Measurements from ENCODE around the gene NMB.
"Not testable (repeated sequence)": the region's sequence is repeated elsewhere in the genome, so short reads cannot be mapped to it uniquely, and the experiment has no call there.

Gene NMB

GRCh38 chr15:84690342-84690741 is 32.3 kb upstream of the NMB start:
- ChIA-PET POLR2A (no interaction called here), CTCF (no interaction called here)
- 100% methylated on average over 2 of the region's 8 CpGs for WGBS (ENCODE audit: insufficient coverage)

GRCh38 chr15:84689858-84690257 is 31.9 kb upstream of the NMB start:
- no peak for DNase-seq
- CTCF ChIA-PET = no interaction called here
- no peak overlapping the region for H3K27ac ChIP-seq (ENCODE audit: insufficient read depth in 1 of 2, low read depth in 1 of 2, low read length in 2 of 2, poor library complexity in 1 of 2, severe bottlenecking in 2 of 2)
- peaks cover 8 to 17% (median 15%) of the 10 kb centered on the region in 4 experiments for H3K36me3 ChIP-seq (ENCODE audit: control insufficient read depth in 4 of 4, insufficient read depth in 4 of 4, low read length in 3 of 4)
- H3K27me3 ChIP-seq (replicated peaks in 2 of 5; ENCODE audit: control insufficient read depth in 4 of 5, insufficient read depth in 5 of 5, low read length in 4 of 5) = no peaks in the 10 kb centered on the region
- H3K4me3 ChIP-seq (ENCODE audit: control insufficient read depth in 1 of 7, extremely low read depth in 1 of 7, insufficient read depth in 4 of 7, low read depth in 2 of 7, low read length in 6 of 7) = no peak overlapping the region
- 94% methylated on average over 3 of the region's 4 CpGs for WGBS (ENCODE audit: insufficient coverage)
- POLR2A ChIA-PET = no interaction called here
- no peaks in the 10 kb centered on the region for H3K9me3 ChIP-seq (ENCODE audit: control extremely low read depth in 1 of 5, control insufficient read depth in 4 of 5, insufficient read depth in 2 of 5, low read depth in 1 of 5, low read length in 4 of 5)
- H3K4me1 ChIP-seq (ENCODE audit: control extremely low read depth in 1 of 4, control insufficient read depth in 4 of 4, insufficient read depth in 4 of 4, low read length in 3 of 4) = no peaks in the 10 kb centered on the region

More at GRCh38 chr15:84690342-84690741, 32.3 kb upstream of the NMB start:
- DNase-seq = no peak
- Histone ChIP-seq H3K36me3 (ENCODE audit: control insufficient read depth in 4 of 4, insufficient read depth in 4 of 4, low read length in 3 of 4) (peaks cover 8 to 17% (median 15%) of the 10 kb centered on the region in 4 experiments), H3K4me1 (ENCODE audit: control extremely low read depth in 1 of 4, control insufficient read depth in 4 of 4, insufficient read depth in 4 of 4, low read length in 3 of 4) (no peaks in the 10 kb centered on the region), H3K4me3 (ENCODE audit: control insufficient read depth in 1 of 7, extremely low read depth in 1 of 7, insufficient read depth in 4 of 7, low read depth in 2 of 7, low read length in 6 of 7) (no peak overlapping the region), H3K27ac (ENCODE audit: insufficient read depth in 1 of 2, low read depth in 1 of 2, low read length in 2 of 2, poor library complexity in 1 of 2, severe bottlenecking in 2 of 2) (no peak overlapping the region), H3K27me3 (replicated peaks in 2 of 5; ENCODE audit: control insufficient read depth in 4 of 5, insufficient read depth in 5 of 5, low read length in 4 of 5) (no peaks in the 10 kb centered on the region), H3K9me3 (ENCODE audit: control extremely low read depth in 1 of 5, control insufficient read depth in 4 of 5, insufficient read depth in 2 of 5, low read depth in 1 of 5, low read length in 4 of 5) (no peaks in the 10 kb centered on the region)

GRCh38 chr15:84686446-84686845 is 28.4 kb upstream of the NMB start:
- POLR2A ChIA-PET; H3K9me3 ChIP-seq (ENCODE audit: control extremely low read depth in 1 of 5, control insufficient read depth in 4 of 5, insufficient read depth in 2 of 5, low read depth in 1 of 5, low read length in 4 of 5); H3K27me3 ChIP-seq (replicated peaks in 2 of 5; ENCODE audit: control insufficient read depth in 4 of 5, insufficient read depth in 5 of 5, low read length in 4 of 5); DNase-seq; H3K27ac ChIP-seq (ENCODE audit: insufficient read depth in 1 of 2, low read depth in 1 of 2, low read length in 2 of 2, poor library complexity in 1 of 2, severe bottlenecking in 2 of 2); H3K4me1 ChIP-seq (ENCODE audit: control extremely low read depth in 1 of 4, control insufficient read depth in 4 of 4, insufficient read depth in 4 of 4, low read length in 3 of 4); CTCF ChIA-PET; H3K4me3 ChIP-seq (ENCODE audit: control insufficient read depth in 1 of 7, extremely low read depth in 1 of 7, insufficient read depth in 4 of 7, low read depth in 2 of 7, low read length in 6 of 7): not testable (repeated sequence)
- 98% methylated on average over 6 of the region's 7 CpGs for WGBS (ENCODE audit: insufficient coverage)
- peaks cover 8 to 27% (median 22%) of the 10 kb centered on the region in 4 experiments for H3K36me3 ChIP-seq (ENCODE audit: control insufficient read depth in 4 of 4, insufficient read depth in 4 of 4, low read length in 3 of 4)

GRCh38 chr15:84685304-84685703 is 27.3 kb upstream of the NMB start:
- Histone ChIP-seq H3K36me3 (ENCODE audit: control insufficient read depth in 4 of 4, insufficient read depth in 4 of 4, low read length in 3 of 4) (peaks cover 8 to 26% (median 20%) of the 10 kb centered on the region in 4 experiments), H3K27ac (ENCODE audit: insufficient read depth in 1 of 2, low read depth in 1 of 2, low read length in 2 of 2, poor library complexity in 1 of 2, severe bottlenecking in 2 of 2) (no peak overlapping the region), H3K27me3 (replicated peaks in 2 of 5; ENCODE audit: control insufficient read depth in 4 of 5, insufficient read depth in 5 of 5, low read length in 4 of 5) (no peaks in the 10 kb centered on the region), H3K4me3 (ENCODE audit: control insufficient read depth in 1 of 7, extremely low read depth in 1 of 7, insufficient read depth in 4 of 7, low read depth in 2 of 7, low read length in 6 of 7) (no peak overlapping the region), H3K9me3 (ENCODE audit: control extremely low read depth in 1 of 5, control insufficient read depth in 4 of 5, insufficient read depth in 2 of 5, low read depth in 1 of 5, low read length in 4 of 5) (no peaks in the 10 kb centered on the region), H3K4me1 (ENCODE audit: control extremely low read depth in 1 of 4, control insufficient read depth in 4 of 4, insufficient read depth in 4 of 4, low read length in 3 of 4) (no peaks in the 10 kb centered on the region)
- CTCF ChIA-PET = no interaction called here
- POLR2A ChIA-PET = no interaction called here
- 92% methylated on average over 2 of the region's 5 CpGs for WGBS (ENCODE audit: insufficient coverage)
- no peak for DNase-seq

GRCh38 chr15:84684092-84684491 is 26.1 kb upstream of the NMB start:
- no peaks in the 10 kb centered on the region for H3K4me1 ChIP-seq (ENCODE audit: control extremely low read depth in 1 of 4, control insufficient read depth in 4 of 4, insufficient read depth in 4 of 4, low read length in 3 of 4)
- H3K4me3 ChIP-seq (ENCODE audit: control insufficient read depth in 1 of 7, extremely low read depth in 1 of 7, insufficient read depth in 4 of 7, low read depth in 2 of 7, low read length in 6 of 7) = no peak overlapping the region
- H3K27me3 ChIP-seq (replicated peaks in 2 of 5; ENCODE audit: control insufficient read depth in 4 of 5, insufficient read depth in 5 of 5, low read length in 4 of 5) = no peaks in the 10 kb centered on the region
- ChIA-PET POLR2A (no interaction called here), CTCF (interaction anchor here (1.5 kb wide), 1 partner anchor 49 kb away, joined by 3 read pairs; no protein-coding TSS in a partner anchor)
- H3K9me3 ChIP-seq (ENCODE audit: control extremely low read depth in 1 of 5, control insufficient read depth in 4 of 5, insufficient read depth in 2 of 5, low read depth in 1 of 5, low read length in 4 of 5) = no peaks in the 10 kb centered on the region
- WGBS (ENCODE audit: insufficient coverage) = 0% methylated on average over 1 of the region's 1 CpG
- no peak overlapping the region for H3K27ac ChIP-seq (ENCODE audit: insufficient read depth in 1 of 2, low read depth in 1 of 2, low read length in 2 of 2, poor library complexity in 1 of 2, severe bottlenecking in 2 of 2)
- H3K36me3 ChIP-seq (ENCODE audit: control insufficient read depth in 4 of 4, insufficient read depth in 4 of 4, low read length in 3 of 4) = peaks cover 8 to 26% (median 18%) of the 10 kb centered on the region in 4 experiments
- peak in 2 of 3 donors; percentile 13 to 24 for DNase-seq

- Histone ChIP-seq H3K9me3 (ENCODE audit: control extremely low read depth in 1 of 5, control insufficient read depth in 4 of 5, insufficient read depth in 2 of 5, low read depth in 1 of 5, low read length in 4 of 5) (no peaks in the 10 kb centered on the region), H3K27me3 (replicated peaks in 2 of 5; ENCODE audit: control insufficient read depth in 4 of 5, insufficient read depth in 5 of 5, low read length in 4 of 5) (no peaks in the 10 kb centered on the region), H3K27ac (ENCODE audit: insufficient read depth in 1 of 2, low read depth in 1 of 2, low read length in 2 of 2, poor library complexity in 1 of 2, severe bottlenecking in 2 of 2) (no peak overlapping the region), H3K4me3 (ENCODE audit: control insufficient read depth in 1 of 7, extremely low read depth in 1 of 7, insufficient read depth in 4 of 7, low read depth in 2 of 7, low read length in 6 of 7) (no peak overlapping the region), H3K4me1 (ENCODE audit: control extremely low read depth in 1 of 4, control insufficient read depth in 4 of 4, insufficient read depth in 4 of 4, low read length in 3 of 4) (no peaks in the 10 kb centered on the region), H3K36me3 (ENCODE audit: control insufficient read depth in 4 of 4, insufficient read depth in 4 of 4, low read length in 3 of 4) (peaks cover 2 to 32% (median 24%) of the 10 kb centered on the region in 4 experiments)
- CTCF ChIA-PET = interaction anchor here (1.4 kb wide), 1 partner anchor 22 kb away, joined by 3 read pairs; no protein-coding TSS in a partner anchor
- no peak for DNase-seq
- POLR2A ChIA-PET = no interaction called here
- WGBS (ENCODE audit: insufficient coverage) = 100% methylated on average over 2 of the region's 3 CpGs
Observed at GRCh38 chr15:84681831-84682230, 23.8 kb upstream of the NMB start.

- no peaks in the 10 kb centered on the region for H3K4me1 ChIP-seq (ENCODE audit: control extremely low read depth in 1 of 4, control insufficient read depth in 4 of 4, insufficient read depth in 4 of 4, low read length in 3 of 4)
- no peaks in the 10 kb centered on the region for H3K27me3 ChIP-seq (replicated peaks in 2 of 5; ENCODE audit: control insufficient read depth in 4 of 5, insufficient read depth in 5 of 5, low read length in 4 of 5)
- no peak overlapping the region for H3K27ac ChIP-seq (ENCODE audit: insufficient read depth in 1 of 2, low read depth in 1 of 2, low read length in 2 of 2, poor library complexity in 1 of 2, severe bottlenecking in 2 of 2)
- CTCF ChIA-PET = interaction anchor here (1.4 kb wide), 1 partner anchor 18 kb away, joined by 3 read pairs; the partner anchor contains the start of gene WDR73
- peaks cover 13 to 36% (median 27%) of the 10 kb centered on the region in 4 experiments for H3K36me3 ChIP-seq (ENCODE audit: control insufficient read depth in 4 of 4, insufficient read depth in 4 of 4, low read length in 3 of 4)
- H3K4me3 ChIP-seq (ENCODE audit: control insufficient read depth in 1 of 7, extremely low read depth in 1 of 7, insufficient read depth in 4 of 7, low read depth in 2 of 7, low read length in 6 of 7) = no peak overlapping the region
- POLR2A ChIA-PET = no interaction called here
- no peaks in the 10 kb centered on the region for H3K9me3 ChIP-seq (ENCODE audit: control extremely low read depth in 1 of 5, control insufficient read depth in 4 of 5, insufficient read depth in 2 of 5, low read depth in 1 of 5, low read length in 4 of 5)
- DNase-seq = no peak
Observed at GRCh38 chr15:84671211-84671610, 13.2 kb upstream of the NMB start.

All from common myeloid progenitor, CD34-positive (primary cell).